Naive B cell (primary cell): ENCODE measurements around the gene FRAS1. TPM values are rescaled to one million over a fixed set of nuclear protein-coding genes. Genes with fewer than 3 reads are reported as not detected.

ENCODE experiments used
- ATAC-seq, 2 donors: fragments of 150-1000 bp; cut with Tn5 transposase; 2 replicates each; pipeline ENCODE4 v1.10.0; 2021; ENCODE audit warnings: low read depth in 2 of 2, mild to moderate bottlenecking in 2 of 2, moderate library complexity in 2 of 2
- DNase-seq: peaks from one replicate; pipeline ENCODE4 v3.0.0; 2022
- H3K27ac Mint-ChIP-seq, 6 donors: one replicate each; pipeline ENCODE4 v1.8.0; 2020 to 2022; ENCODE audit warnings: mild to moderate bottlenecking in 6 of 6, mixed read lengths in 6 of 6, moderate library complexity in 5 of 6, inconsistent platforms in 2 of 6
- H3K27me3 Mint-ChIP-seq, 3 donors: one replicate each; pipeline ENCODE4 v1.8.0; 2021 to 2022; ENCODE audit warnings: mixed read lengths in 3 of 3, mild to moderate bottlenecking in 1 of 3
- H3K36me3 Mint-ChIP-seq, 2 donors: one replicate each; pipeline ENCODE4 v1.8.0; 2020 to 2022; ENCODE audit warnings: mixed read lengths in 2 of 2, inconsistent platforms in 1 of 2, mild to moderate bottlenecking in 1 of 2
- H3K4me1 Mint-ChIP-seq, 3 donors: one replicate each; pipeline ENCODE4 v1.8.0; 2020 to 2022; ENCODE audit warnings: mixed read lengths in 3 of 3, inconsistent platforms in 1 of 3, mild to moderate bottlenecking in 1 of 3, moderate library complexity in 1 of 3
- H3K4me3 Mint-ChIP-seq, 8 donors: one replicate each; pipeline ENCODE4 v1.8.0; 2020 to 2022; ENCODE audit warnings: mild to moderate bottlenecking in 8 of 8, mixed read lengths in 8 of 8, moderate library complexity in 8 of 8, inconsistent platforms in 2 of 8
- H3K9me3 Mint-ChIP-seq, 7 donors: one replicate each; pipeline ENCODE4 v1.8.0; 2020 to 2022; ENCODE audit warnings: mixed read lengths in 7 of 7, mild to moderate bottlenecking in 5 of 7, inconsistent platforms in 2 of 7, moderate library complexity in 1 of 7
- polyA plus RNA-seq, 6 donors: library from polyadenylated mRNA; unstranded; fragments of 300-500 nt; fragmentation: Illumina TruSeq; gene quantifications; one replicate each; pipeline ENCODE4 v1.2.3, GENCODE V29; 2021; ENCODE audit warnings: low read depth in 6 of 6

The FRAS1 gene
- polyA plus RNA-seq, 6 donors from 2014 or later = 0.01 to 0.09 TPM; not detected in 4

DNA sequence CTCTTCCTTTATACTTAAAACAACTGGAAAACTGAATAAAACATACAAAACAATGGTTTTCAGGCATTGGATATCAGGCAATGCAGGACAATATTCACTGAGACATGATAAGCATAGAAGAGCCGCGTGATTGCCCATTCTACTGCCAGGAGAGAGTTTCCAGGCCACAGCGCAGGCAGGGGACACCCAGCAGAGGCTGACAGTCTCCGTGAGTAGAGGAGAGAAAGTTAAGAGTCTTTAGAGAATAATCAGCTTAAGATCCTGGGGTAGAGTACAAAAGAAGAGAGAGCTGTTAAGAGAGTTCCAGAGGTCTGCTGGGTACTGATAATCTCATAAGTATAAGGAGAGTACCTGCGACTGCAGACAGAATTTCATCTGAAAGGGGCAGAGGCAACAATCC, 18.4 kb upstream of the FRAS1 start:
- no peaks in the 10 kb centered on the region for H3K4me1 Mint-ChIP-seq
- peaks cover 5 to 19% (median 6%) of the 10 kb centered on the region in 3 donors for H3K27me3 Mint-ChIP-seq
- H3K4me3 Mint-ChIP-seq = no peak overlapping the region
- peaks cover 0 to 7% (median 4%) of the 10 kb centered on the region in 7 donors for H3K9me3 Mint-ChIP-seq
- ATAC-seq = no peak
- H3K36me3 Mint-ChIP-seq = no peaks in the 10 kb centered on the region
- H3K27ac Mint-ChIP-seq = no peak overlapping the region
- no peak for DNase-seq

- Mint-ChIP-seq H3K4me3 (no peak overlapping the region), H3K27ac (no peak overlapping the region), H3K9me3 (peaks cover 0 to 7% (median 4%) of the 10 kb centered on the region in 7 donors), H3K36me3 (no peaks in the 10 kb centered on the region), H3K27me3 (peaks cover 5 to 19% (median 6%) of the 10 kb centered on the region in 3 donors), H3K4me1 (no peaks in the 10 kb centered on the region)
- ATAC-seq (no peak), DNase-seq (no peak)
Measured at GRCh38 chr4:78039678-78040077, 17.4 kb upstream of the FRAS1 start.

GRCh38 chr4:78040431-78040830, 16.7 kb upstream of the FRAS1 start:
- no peak for ATAC-seq
- Mint-ChIP-seq H3K9me3 (peaks cover 0 to 7% (median 4%) of the 10 kb centered on the region in 7 donors), H3K27ac (no peak overlapping the region), H3K27me3 (peaks cover 5 to 11% (median 6%) of the 10 kb centered on the region in 3 donors), H3K4me3 (no peak overlapping the region), H3K4me1 (no peaks in the 10 kb centered on the region), H3K36me3 (no peaks in the 10 kb centered on the region)
- DNase-seq = no peak

DNA sequence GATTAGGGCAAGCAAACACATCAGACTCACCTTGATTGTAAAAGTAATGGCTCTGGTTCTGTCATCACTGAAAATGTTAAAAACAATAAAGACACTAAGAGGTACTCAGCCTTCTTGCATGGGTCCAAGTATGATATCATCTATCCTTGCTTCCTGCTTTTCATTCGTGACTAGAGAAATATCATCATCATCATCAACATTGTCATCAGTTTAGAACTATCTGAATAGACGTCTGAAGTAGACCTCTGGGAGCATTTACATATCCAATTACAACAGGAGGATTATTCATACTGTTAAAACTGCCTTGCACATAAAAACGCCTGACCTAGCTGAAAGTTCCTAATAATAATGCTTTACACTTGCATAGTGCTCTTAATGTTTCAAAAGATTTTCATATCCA, 9.8 kb upstream of the FRAS1 start:
- DNase-seq (no peak), ATAC-seq (no peak)
- no peak overlapping the region for H3K27ac Mint-ChIP-seq
- H3K36me3 Mint-ChIP-seq = no peaks in the 10 kb centered on the region
- H3K9me3 Mint-ChIP-seq = peaks cover 0 to 4% (median 0%) of the 10 kb centered on the region in 7 donors
- H3K4me1 Mint-ChIP-seq = no peaks in the 10 kb centered on the region
- H3K27me3 Mint-ChIP-seq = peaks cover 0 to 13% (median 13%) of the 10 kb centered on the region in 3 donors
- H3K4me3 Mint-ChIP-seq = no peak overlapping the region

DNA sequence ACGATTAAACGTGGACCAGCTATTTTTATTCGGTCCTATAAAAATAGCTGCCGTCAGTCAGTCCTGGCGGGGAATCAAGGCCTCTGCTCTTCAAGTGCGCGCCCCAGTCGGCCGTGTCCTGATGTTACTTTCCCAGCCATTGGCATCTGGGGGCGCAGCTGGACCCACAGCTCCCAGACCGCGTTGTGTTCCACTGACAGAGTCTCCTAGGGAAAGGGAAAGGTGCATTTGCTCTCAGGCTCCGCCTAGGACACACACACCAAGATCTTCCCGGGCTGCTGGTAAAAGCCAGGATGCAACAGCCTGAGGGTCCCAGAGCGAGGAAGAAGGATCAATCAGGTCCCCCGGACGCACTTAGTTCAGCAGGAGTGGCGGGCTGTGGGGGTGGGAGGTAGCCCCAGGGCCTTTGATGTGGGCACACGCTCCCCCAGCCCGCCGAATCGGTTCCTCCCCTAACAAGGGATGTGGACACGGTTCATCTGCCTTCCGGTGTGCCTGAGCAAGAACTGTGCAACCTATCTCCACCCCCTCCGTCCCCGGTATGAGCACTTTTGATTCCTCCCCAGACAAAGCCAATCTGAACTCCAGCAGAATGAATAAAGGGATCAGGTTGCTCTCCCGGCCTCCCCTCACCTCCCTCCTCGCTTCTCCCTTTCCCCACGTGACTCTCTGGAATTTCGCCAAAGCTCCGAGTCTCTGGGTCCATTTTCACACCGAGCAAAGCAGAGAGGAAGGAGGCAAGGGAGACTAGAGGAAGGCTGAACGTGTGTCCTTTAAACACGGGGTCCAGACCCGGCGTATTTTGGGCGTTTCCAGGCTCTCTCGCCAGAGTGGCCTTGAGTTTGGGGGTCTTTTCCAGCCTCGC, 626 bp upstream of the FRAS1 start:
- Mint-ChIP-seq H3K27me3 (peaks cover 49 to 70% (median 60%) of the 10 kb centered on the region in 3 donors), H3K9me3 (peaks cover 0 to 4% (median 0%) of the 10 kb centered on the region in 7 donors), H3K36me3 (no peaks in the 10 kb centered on the region), H3K4me1 (peaks cover 20 to 28% (median 27%) of the 10 kb centered on the region in 3 donors), H3K4me3 (peak overlapping the region; percentile 89 to 99 (median 94)), H3K27ac (peak overlapping the region in 3 of 6 donors; percentile 33 to 64 (median 47))
- peak; percentile 40 for DNase-seq
- ATAC-seq = peak; percentile 77

- peak overlapping the region in 4 of 6 donors; percentile 2 to 85 (median 68) for H3K27ac Mint-ChIP-seq
- DNase-seq = peak; percentile 15
- H3K4me1 Mint-ChIP-seq = peaks cover 20 to 28% (median 27%) of the 10 kb centered on the region in 3 donors
- H3K4me3 Mint-ChIP-seq = peak overlapping the region; percentile 89 to 99 (median 94)
- H3K36me3 Mint-ChIP-seq = no peaks in the 10 kb centered on the region
- peak; percentile 35 to 37 for ATAC-seq
- H3K27me3 Mint-ChIP-seq = peaks cover 55 to 71% (median 70%) of the 10 kb centered on the region in 3 donors
- H3K9me3 Mint-ChIP-seq = peaks cover 0 to 4% (median 0%) of the 10 kb centered on the region in 7 donors
Measured at GRCh38 chr4:78057600-78058550, 752 bp downstream of the FRAS1 start.

DNA sequence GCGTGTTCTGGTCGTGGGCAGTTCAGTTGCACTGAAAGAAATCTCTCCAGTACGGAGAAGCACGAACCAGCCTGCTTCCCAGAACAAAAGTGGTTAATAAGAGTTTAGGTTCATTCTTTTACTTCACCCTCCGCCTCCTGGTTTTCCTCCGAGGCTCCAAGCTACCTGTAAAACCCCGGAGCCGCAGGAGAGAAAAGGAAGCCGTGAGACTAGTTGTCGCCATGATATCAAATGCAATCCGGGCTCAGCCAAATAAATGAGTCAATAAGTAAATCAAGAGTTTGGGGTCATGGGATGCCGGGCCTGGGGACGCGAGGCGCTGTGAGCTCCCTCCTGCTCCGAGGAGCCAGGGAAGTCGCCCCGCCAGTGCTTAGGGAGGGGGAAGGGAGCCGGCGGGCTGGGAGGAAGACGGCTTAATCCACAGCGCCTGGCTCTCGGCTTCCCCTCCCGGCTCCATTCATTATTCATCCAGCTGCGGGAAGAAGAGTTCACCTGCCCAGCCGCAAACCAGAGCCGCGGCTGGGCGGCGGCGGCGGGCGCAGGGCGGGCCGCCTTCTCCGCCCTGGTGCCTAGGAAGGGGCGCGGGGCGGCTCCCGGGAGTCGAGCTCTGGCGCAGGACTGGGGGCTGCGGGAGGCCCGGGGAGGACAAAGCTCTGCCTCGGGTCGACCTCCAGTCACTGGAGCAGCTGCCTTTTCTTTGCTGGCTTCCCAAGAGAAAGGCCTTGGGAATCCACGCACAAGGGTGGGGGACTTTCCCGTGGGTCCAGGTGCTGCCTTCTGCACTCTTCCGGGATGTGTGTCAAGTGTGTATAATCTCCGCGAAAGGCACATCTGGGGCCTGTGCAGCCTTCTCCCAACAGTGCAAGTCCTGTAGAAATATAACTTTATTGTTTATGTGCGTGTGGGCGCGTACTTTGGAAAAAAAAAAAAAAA, 1.7 kb downstream of the FRAS1 start:
- Mint-ChIP-seq H3K4me1 (peaks cover 20 to 28% (median 27%) of the 10 kb centered on the region in 3 donors), H3K4me3 (peak overlapping the region; percentile 89 to 99 (median 94)), H3K27ac (peak overlapping the region in 3 of 6 donors; percentile 47 to 83 (median 52)), H3K9me3 (peaks cover 0 to 4% (median 0%) of the 10 kb centered on the region in 7 donors), H3K36me3 (no peaks in the 10 kb centered on the region), H3K27me3 (peaks cover 50 to 70% (median 67%) of the 10 kb centered on the region in 3 donors)
- no peak for ATAC-seq
- DNase-seq = peak; percentile 1

DNA sequence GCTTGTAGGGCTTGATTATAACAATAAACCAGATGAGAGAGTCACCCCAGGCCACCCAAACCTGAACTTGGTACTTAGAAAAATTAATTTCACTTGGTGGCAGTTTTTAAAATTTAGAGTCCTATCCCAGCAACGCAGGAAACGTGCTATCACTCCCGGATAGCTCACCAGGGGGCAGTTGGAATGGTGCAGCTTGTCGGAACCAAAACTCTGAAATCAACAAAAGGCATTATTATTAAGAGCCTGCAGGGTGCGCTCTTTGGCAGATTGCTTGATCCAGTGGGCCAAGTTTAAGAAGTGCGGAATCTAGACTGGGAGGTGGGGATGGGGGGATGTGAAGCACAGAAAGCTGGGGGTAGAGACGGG, 2.4 kb downstream of the FRAS1 start:
- Mint-ChIP-seq H3K9me3 (peaks cover 0 to 4% (median 0%) of the 10 kb centered on the region in 7 donors), H3K4me3 (peak overlapping the region; percentile 66 to 95 (median 90)), H3K27ac (no peak overlapping the region), H3K36me3 (no peaks in the 10 kb centered on the region), H3K27me3 (peaks cover 48 to 70% (median 67%) of the 10 kb centered on the region in 3 donors), H3K4me1 (peaks cover 20 to 28% (median 27%) of the 10 kb centered on the region in 3 donors)
- ATAC-seq (peak in 1 of 2 donors; percentile 20), DNase-seq (no peak)

DNA sequence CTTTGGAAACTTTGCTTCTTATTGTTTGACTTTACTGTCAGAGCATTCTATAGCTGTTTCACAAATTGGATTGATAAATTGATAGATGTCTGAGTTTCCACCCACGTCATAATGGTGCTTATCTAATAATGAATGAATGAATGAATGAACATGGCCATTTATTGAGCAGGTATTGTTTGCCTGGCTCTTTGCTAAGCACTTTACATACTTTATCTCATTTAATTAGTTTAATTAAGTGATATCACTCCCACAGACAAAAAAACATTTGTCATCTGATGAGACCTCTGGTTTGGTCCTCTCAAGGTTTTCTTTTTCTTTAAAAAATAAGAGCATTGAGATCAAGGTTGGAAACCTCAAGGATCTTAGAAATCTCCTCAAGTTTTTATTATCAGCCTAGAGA, 2.8 kb downstream of the FRAS1 start:
- H3K27me3 Mint-ChIP-seq = peaks cover 48 to 70% (median 69%) of the 10 kb centered on the region in 3 donors
- H3K27ac Mint-ChIP-seq = no peak overlapping the region
- H3K4me1 Mint-ChIP-seq = peaks cover 20 to 28% (median 27%) of the 10 kb centered on the region in 3 donors
- DNase-seq (no peak), ATAC-seq (no peak)
- H3K4me3 Mint-ChIP-seq = peak overlapping the region in 1 of 8 donors; percentile 89
- H3K36me3 Mint-ChIP-seq = no peaks in the 10 kb centered on the region
- peaks cover 0 to 4% (median 0%) of the 10 kb centered on the region in 7 donors for H3K9me3 Mint-ChIP-seq

GRCh38 chr4:78061939-78062570, 4.9 kb downstream of the FRAS1 start:
- no peak for ATAC-seq
- H3K36me3 Mint-ChIP-seq = no peaks in the 10 kb centered on the region
- H3K4me3 Mint-ChIP-seq = no peak overlapping the region
- peaks cover 0 to 4% (median 0%) of the 10 kb centered on the region in 7 donors for H3K9me3 Mint-ChIP-seq
- DNase-seq = no peak
- peaks cover 44 to 66% (median 58%) of the 10 kb centered on the region in 3 donors for H3K27me3 Mint-ChIP-seq
- H3K4me1 Mint-ChIP-seq = peaks cover 14 to 20% (median 18%) of the 10 kb centered on the region in 3 donors
- no peak overlapping the region for H3K27ac Mint-ChIP-seq

- Mint-ChIP-seq H3K9me3 (peaks cover 0 to 5% (median 0%) of the 10 kb centered on the region in 7 donors), H3K27me3 (peaks cover 35 to 56% (median 56%) of the 10 kb centered on the region in 3 donors), H3K4me1 (no peaks in the 10 kb centered on the region), H3K36me3 (no peaks in the 10 kb centered on the region), H3K4me3 (no peak overlapping the region), H3K27ac (no peak overlapping the region)
- DNase-seq (no peak), ATAC-seq (no peak)
Measured at GRCh38 chr4:78065508-78066192, 8.5 kb downstream of the FRAS1 start.
